ENCODE measurements around the gene CWH43. TPM values are rescaled to one million over a fixed set of nuclear protein-coding genes. Genes with fewer than 3 reads are reported as not detected.
"Not testable (repeated sequence)": the region's sequence is repeated elsewhere in the genome, so short reads cannot be mapped to it uniquely, and the experiment has no call there.

The CWH43 gene
- total RNA-seq, 2 donors from 2014 or later, result not detected

GRCh38 chr4:49110579-49110978 lies 124.5 kb downstream of the CWH43 start:
- peaks cover 12% of the 10 kb centered on the region for H3K9me3 ChIP-seq
- not testable (repeated sequence) for H3K36me3 ChIP-seq; H3K4me3 ChIP-seq; DNase-seq (ENCODE audit: low spot score); H3K4me1 ChIP-seq (ENCODE audit: control insufficient read depth in 1 of 2, low read depth in 2 of 2); H3K27ac ChIP-seq; H3K27me3 ChIP-seq (replicated peaks; ENCODE audit: insufficient read depth)
- ATAC-seq (ENCODE audit: insufficient number of reproducible peaks, low FRiP score, low read depth), result peak; percentile 65

Other genes with a start within 250 kb of the CWH43 start
- 100 to 1,000 TPM; 108 to 155 TPM for gene FRYL, start 206.0 kb upstream of the CWH43 start, total RNA-seq
- 100 to 1,000 TPM in 1 of 2 donors, 10 to 100 TPM in 1; 81.2 to 120 TPM for gene OCIAD1, start 155.2 kb upstream of the CWH43 start, total RNA-seq
- gene OCIAD2, start 79.5 kb upstream of the CWH43 start, total RNA-seq, result 1 to 10 TPM; 3.2 to 6.6 TPM